Ramos (cell line): ENCODE measurements around the gene PIP5K1B.

Source experiments
- in situ Hi-C: fragments of 300-500 bp; cut with MboI; formaldehyde crosslinking; loops from one replicate; pipeline ENCODE4 v1.14.3; 2022; ENCODE audit warnings: low sequenced_read_pairs; ENCODE audit not compliant: unreplicated experiment

The PIP5K1B gene

GRCh38 chr9:68798423-68798822 is 93.4 kb downstream of the PIP5K1B start:
- in situ Hi-C loops: no loop called here

GRCh38 chr9:68800836-68801235 is 95.8 kb downstream of the PIP5K1B start:
- in situ Hi-C loops: loop anchor here (10.0 kb wide), 1 partner anchor 64 kb away; no protein-coding TSS in a partner anchor

GRCh38 chr9:68802525-68803015 is 97.5 kb downstream of the PIP5K1B start:
- in situ Hi-C loops: loop anchor here (10.0 kb wide), 1 partner anchor 62 kb away; no protein-coding TSS in a partner anchor

GRCh38 chr9:68804911-68805889 is 100.2 kb downstream of the PIP5K1B start:
- in situ Hi-C loops: loop anchor here (10.0 kb wide), 1 partner anchor 60 kb away; no protein-coding TSS in a partner anchor

- in situ Hi-C loops: loop anchor here (10.0 kb wide), 1 partner anchor 59 kb away; no protein-coding TSS in a partner anchor
These were observed 101.0 kb downstream of the PIP5K1B start for GRCh38 chr9:68805890-68806517.

GRCh38 chr9:68808338-68808890 is 103.4 kb downstream of the PIP5K1B start:
- in situ Hi-C loops: loop anchor here (10.0 kb wide), 1 partner anchor 56 kb away; no protein-coding TSS in a partner anchor

- in situ Hi-C loops: no loop called here
These were observed 112.2 kb downstream of the PIP5K1B start for GRCh38 chr9:68817079-68817875.

GRCh38 chr9:68819065-68819464 is 114.0 kb downstream of the PIP5K1B start:
- in situ Hi-C loops: no loop called here

GRCh38 chr9:68821911-68822310 is 116.9 kb downstream of the PIP5K1B start:
- in situ Hi-C loops: no loop called here

- in situ Hi-C loops: no loop called here
These were observed 117.6 kb downstream of the PIP5K1B start for GRCh38 chr9:68822596-68823165.

- in situ Hi-C loops: no loop called here
These were observed 120.9 kb downstream of the PIP5K1B start for GRCh38 chr9:68825762-68826472.

GRCh38 chr9:68827837-68828744 is 123.1 kb downstream of the PIP5K1B start:
- in situ Hi-C loops: no loop called here

GRCh38 chr9:68832101-68832500 is 127.1 kb downstream of the PIP5K1B start:
- in situ Hi-C loops: no loop called here

GRCh38 chr9:68832861-68833518 is 128.0 kb downstream of the PIP5K1B start:
- in situ Hi-C loops: no loop called here

- in situ Hi-C loops: no loop called here
These were observed 130.0 kb downstream of the PIP5K1B start for GRCh38 chr9:68834931-68835520.

GRCh38 chr9:68836788-68837187 is 131.7 kb downstream of the PIP5K1B start:
- in situ Hi-C loops: no loop called here

- in situ Hi-C loops: no loop called here
These were observed 133.2 kb downstream of the PIP5K1B start for GRCh38 chr9:68838245-68838644.
